Upper lobe of left lung (tissue), 4 donors: ENCODE results near the gene HOXB2.

Source experiments
- CTCF ChIP-seq, 6 experiments: fragments of 450-650 bp in 4 of 6; fragments of 200-600 bp in 2 of 6; sonication (generic) in 2 of 6; IDR thresholded peaks; one replicate each; pipeline ENCODE4 v1.5.1; 2016 to 2019; ENCODE audit warnings: antibody characterized with exemption in 6 of 6
- POLR2A ChIP-seq, 4 donors: fragments of 450-650 bp; IDR thresholded peaks; one replicate each; pipeline ENCODE4 v1.5.1; 2016 to 2017; ENCODE audit warnings: antibody characterized with exemption in 4 of 4, mild to moderate bottlenecking in 2 of 4
- POLR2AphosphoS5 ChIP-seq, 2 donors: sonication (generic); formaldehyde crosslinking; IDR thresholded peaks; one replicate each; pipeline ENCODE4 v1.5.1; 2017; ENCODE audit warnings: antibody characterized with exemption in 2 of 2

- TF ChIP-seq CTCF (IDR thresholded peaks at IDR 0.05), result no peak
- no peak for TF ChIP-seq POLR2A (IDR thresholded peaks at IDR 0.05)
- no peak for TF ChIP-seq POLR2AphosphoS5 (IDR thresholded peaks at IDR 0.05)
These were observed 25.6 kb upstream of the HOXB2 start for GRCh38 chr17:48570325-48571023.
